GM18520 (cell line): ENCODE data around the gene ANKRD34A.
A peak's percentile ranks its signal among the peaks of the same experiment; 100 is the strongest.

Experiments used
- ATAC-seq: cut with Tn5 transposase; IDR thresholded peaks from one replicate; pipeline ENCODE4 v1.9.1; 2021; ENCODE audit not compliant: unreplicated experiment

The ANKRD34A gene

GRCh38 chr1:145991735-145992412, 27.5 kb upstream of the ANKRD34A start:
- no peak for ATAC-seq

DNA sequence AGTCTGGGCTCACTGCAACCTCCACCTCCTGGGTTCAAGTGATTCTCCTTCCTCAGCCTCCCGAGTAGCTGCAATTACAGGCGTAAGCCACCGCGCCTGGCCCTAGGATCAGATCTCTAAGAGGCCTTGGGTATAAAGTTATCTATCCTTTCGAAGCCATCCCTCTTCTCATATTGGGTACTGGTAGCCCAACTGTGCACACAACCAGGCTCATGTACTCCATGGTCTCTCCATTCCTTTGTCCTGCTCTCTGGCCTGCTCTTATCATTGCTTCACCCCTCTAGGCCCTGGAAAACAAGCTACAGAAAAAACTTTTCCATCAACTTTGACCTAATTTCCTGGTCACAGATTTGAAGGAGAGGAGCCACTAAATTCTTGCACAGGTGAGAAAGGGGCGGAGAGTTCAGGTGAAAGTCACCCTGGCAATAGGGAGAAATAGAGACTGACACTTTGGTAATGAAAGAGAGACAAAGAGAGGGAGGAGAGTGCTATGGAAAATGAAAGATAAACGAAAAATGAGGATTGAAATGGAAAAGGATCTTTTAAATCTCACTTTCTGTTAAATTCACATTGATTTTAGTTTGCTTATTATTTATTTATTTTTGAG, 26.0 kb upstream of the ANKRD34A start:
- ATAC-seq, result no peak

GRCh38 chr1:145988773-145989172, 24.4 kb upstream of the ANKRD34A start:
- ATAC-seq, result no peak

- ATAC-seq, result no peak
Observed at GRCh38 chr1:145987926-145988325, 23.6 kb upstream of the ANKRD34A start.

GRCh38 chr1:145986551-145986950, 22.2 kb upstream of the ANKRD34A start:
- ATAC-seq, result no peak

GRCh38 chr1:145985502-145986439, 21.4 kb upstream of the ANKRD34A start:
- ATAC-seq, result no peak

- no peak for ATAC-seq
Observed at GRCh38 chr1:145985129-145985501, 20.7 kb upstream of the ANKRD34A start.

DNA sequence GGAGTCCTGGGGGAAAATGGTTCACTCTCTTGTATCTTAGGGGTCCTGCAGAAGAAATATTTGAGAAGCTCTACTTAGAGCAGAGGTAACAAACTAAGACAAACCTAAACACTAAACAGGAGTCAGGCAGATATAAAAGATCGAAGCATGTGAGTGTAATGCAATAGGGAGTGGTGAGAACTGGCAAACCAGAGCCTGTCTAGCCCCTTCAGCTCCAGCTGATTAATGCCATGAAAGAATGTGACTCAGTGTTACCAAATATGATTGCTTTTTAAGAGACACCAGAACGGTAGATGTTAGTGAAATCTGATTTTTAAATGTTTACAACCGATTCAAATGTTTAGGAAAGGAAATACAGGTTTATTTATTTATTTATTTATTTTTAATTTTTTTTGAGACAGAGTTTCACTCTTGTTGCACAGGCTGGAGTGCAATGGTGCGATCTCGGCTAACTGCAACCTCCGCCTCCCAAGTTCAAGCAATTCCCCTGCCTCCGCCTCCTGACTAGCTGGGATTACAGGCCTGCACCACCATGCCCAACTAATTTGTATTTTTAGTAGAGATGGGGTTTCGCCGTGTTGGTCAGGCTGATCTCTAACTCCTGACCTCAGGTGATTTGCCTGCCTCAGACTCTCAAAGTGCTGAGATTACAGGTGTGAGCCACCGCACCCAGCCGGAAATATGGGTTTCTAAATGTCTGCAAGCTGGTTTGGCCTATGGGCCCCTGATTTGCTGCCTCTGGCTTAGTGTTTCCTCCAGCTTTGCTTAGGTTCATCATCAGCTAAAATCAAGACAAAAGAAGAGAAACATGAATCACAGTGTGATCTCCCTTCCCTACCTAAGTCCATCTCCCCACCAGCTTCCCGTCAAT, 19.8 kb upstream of the ANKRD34A start:
- ATAC-seq, result no peak

GRCh38 chr1:145983206-145983675, 18.9 kb upstream of the ANKRD34A start:
- ATAC-seq, result no peak

- ATAC-seq, result no peak
Observed at GRCh38 chr1:145982010-145982723, 17.8 kb upstream of the ANKRD34A start.

GRCh38 chr1:145980457-145980994, 16.2 kb upstream of the ANKRD34A start:
- no peak for ATAC-seq

- no peak for ATAC-seq
Observed at GRCh38 chr1:145979746-145980456, 15.5 kb upstream of the ANKRD34A start.

- peak; percentile 84 for ATAC-seq
Observed at GRCh38 chr1:145978854-145979745, 14.7 kb upstream of the ANKRD34A start.

DNA sequence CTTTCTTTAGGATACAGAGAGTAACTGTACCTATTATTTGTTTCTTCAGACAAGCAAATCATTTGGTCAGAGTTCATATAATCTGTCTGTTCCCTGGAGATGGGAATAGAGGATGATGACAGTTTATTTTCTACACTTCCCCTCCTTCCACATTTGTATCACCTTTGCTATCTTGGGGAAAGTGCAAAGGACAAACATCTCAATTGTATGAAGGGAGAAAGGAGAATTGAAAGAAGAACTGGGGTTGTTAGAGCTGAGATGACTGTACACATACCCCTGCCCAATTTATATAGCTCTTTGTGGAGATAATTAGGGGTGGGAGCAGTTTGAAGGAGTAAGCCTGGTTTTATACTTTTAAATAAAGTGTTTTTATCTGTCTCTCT, 14.1 kb upstream of the ANKRD34A start:
- ATAC-seq, result no peak

- no peak for ATAC-seq
Observed at GRCh38 chr1:145977486-145978470, 13.4 kb upstream of the ANKRD34A start.

DNA sequence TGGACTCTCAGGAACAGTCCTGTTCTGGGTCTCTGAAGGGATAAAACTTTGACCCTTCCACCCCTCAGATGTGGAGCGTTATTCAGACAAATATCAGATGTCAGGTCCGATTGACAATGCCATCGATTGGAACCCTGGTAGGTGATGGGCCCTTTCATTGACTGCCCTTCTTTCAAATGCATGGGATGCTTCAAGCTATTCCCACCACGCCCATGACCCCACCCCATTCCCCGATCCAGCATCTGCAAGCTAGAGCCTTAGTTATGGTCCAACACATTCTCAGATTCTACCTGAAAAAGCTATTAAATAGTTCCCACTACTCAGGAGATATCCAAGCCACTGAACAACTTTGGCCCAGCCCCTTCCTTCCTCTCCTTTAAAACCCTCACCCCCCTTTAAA, 12.6 kb upstream of the ANKRD34A start:
- no peak for ATAC-seq

- no peak for ATAC-seq
Observed at GRCh38 chr1:145975216-145975615, 10.8 kb upstream of the ANKRD34A start.
